DMS53 treated with DMSO at 0.1 percent for 48 hours (cell line): ENCODE results near the gene TNIK.

Experiments
- DNase-seq: peaks from one replicate; lab custom pipeline; 2025; ENCODE audit not compliant: unreplicated experiment; lab: John Stamatoyannopoulos, UW

TNIK gene

GRCh38 chr3:171345107-171345843 is 114.9 kb downstream of the TNIK start:
- no peak for DNase-seq

GRCh38 chr3:171343693-171344092 is 116.5 kb downstream of the TNIK start:
- no peak for DNase-seq

GRCh38 chr3:171342783-171343420 is 117.3 kb downstream of the TNIK start:
- no peak for DNase-seq

GRCh38 chr3:171342200-171342599 is 118.0 kb downstream of the TNIK start:
- DNase-seq: no peak

GRCh38 chr3:171340434-171340833 is 119.8 kb downstream of the TNIK start:
- DNase-seq: no peak

- DNase-seq: no peak
Measured at GRCh38 chr3:171339598-171339997, 120.6 kb downstream of the TNIK start.

- DNase-seq: no peak
Measured at GRCh38 chr3:171336406-171336805, 123.8 kb downstream of the TNIK start.

GRCh38 chr3:171335559-171335958 is 124.6 kb downstream of the TNIK start:
- no peak for DNase-seq

- peak; percentile 62 for DNase-seq
Measured at GRCh38 chr3:171334465-171334811, 125.8 kb downstream of the TNIK start.

GRCh38 chr3:171333784-171334464 is 126.3 kb downstream of the TNIK start:
- DNase-seq: no peak

- DNase-seq: no peak
Measured at GRCh38 chr3:171330938-171331337, 129.3 kb downstream of the TNIK start.

GRCh38 chr3:171329746-171330145 is 130.5 kb downstream of the TNIK start:
- DNase-seq: no peak

- no peak for DNase-seq
Measured at GRCh38 chr3:171328419-171329082, 131.7 kb downstream of the TNIK start.

GRCh38 chr3:171327441-171328174 is 132.6 kb downstream of the TNIK start:
- no peak for DNase-seq

- DNase-seq: no peak
Measured at GRCh38 chr3:171326717-171327440, 133.3 kb downstream of the TNIK start.

- DNase-seq: no peak
Measured at GRCh38 chr3:171323938-171324536, 136.2 kb downstream of the TNIK start.

- DNase-seq: no peak
Measured at GRCh38 chr3:171321559-171322360, 138.4 kb downstream of the TNIK start.

GRCh38 chr3:171320750-171321558 is 139.3 kb downstream of the TNIK start:
- DNase-seq: no peak
